ENCODE data around the gene ESAM.
A peak's percentile ranks its signal among the peaks of the same experiment; 100 is the strongest.

Gene ESAM

DNA sequence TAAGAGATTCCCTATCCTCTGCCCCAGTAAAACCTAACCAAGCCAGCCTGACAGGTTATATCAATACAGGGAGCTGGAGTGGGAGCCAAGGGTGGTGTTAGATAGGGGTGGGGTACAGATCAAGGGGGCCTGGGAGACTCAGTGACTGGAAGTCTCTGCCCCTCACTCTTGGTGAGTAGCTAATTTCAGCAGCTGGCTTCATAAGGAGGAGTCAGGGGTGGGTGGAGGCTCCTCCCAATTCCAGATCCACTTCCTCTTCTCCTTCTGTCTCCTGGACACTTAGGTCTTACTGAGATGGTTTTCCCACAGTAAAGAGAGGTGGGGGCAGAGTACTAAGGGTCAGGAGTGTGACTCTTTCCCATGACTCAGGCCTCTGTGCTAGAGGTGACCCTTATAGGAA is 8.9 kb downstream of the ESAM start:
- no peak for DNase-seq (ENCODE audit: low spot score)

DNA sequence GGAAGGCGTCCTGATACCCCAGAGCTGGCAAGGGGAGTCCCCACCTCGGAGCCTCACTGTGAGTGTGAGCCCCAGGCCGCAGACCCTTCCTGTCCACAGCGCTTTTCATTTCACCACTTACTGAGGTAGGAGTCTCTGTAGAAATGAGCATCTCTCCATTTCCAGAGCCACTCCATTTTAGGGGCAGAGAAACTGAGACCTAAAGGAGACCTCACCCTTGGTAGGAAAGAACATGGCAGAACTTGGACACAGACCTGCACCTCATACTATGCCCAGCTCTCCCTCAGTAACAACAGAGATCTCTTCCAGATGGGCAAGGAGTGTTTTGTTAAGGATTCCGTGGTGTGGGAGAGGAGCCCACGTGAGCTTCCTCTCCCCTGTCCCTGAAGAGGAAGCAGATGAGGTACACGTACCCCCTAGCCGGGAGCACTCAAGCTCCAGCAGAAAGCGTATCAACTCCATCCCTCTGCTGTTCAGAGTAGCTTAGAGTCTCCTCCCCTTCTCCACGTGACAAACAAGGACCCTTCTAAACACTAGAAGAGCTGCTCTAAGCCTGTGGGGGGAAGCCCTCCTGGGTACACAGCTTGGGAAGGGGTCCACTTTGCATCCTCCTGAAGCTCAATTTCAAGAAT is 9.5 kb downstream of the ESAM start:
- no peak for DNase-seq (ENCODE audit: low spot score)

DNA sequence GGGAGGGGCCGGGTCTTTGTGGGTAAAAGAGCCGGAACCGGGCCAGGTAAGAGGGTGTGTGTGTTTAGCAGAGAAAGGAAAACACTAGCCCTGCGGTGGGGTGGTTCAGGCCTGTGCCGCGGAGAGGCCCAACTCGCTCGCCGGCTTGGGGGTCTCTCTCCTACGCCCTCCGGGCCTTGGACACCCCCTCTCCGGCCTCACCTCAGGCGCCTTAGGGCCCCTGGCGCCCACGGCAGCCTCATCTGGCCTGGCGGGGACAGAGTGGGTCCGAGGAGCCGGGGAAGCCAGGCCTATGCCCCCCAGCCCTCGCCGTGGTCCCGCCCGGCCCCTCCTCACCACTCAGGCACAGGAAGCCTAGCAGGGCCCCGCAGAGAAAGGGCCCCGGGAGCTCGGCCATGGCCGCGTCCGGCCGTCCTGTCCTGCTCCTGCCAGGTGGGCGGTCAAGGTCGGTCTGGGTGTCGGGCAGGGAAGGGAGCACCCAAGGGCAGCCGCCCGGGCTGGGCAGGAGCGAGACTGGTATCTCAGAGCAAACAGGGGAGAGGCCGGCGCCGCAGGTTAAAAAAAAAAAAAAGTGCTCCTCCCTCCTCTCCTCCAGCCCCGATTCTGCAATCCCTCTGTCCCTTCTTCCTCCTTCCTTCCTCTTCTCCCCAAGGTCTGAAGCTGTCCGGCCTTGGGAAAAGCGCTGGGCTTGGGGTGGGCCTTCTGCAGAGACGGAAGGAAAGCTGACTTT is 10.2 kb downstream of the ESAM start, which contains the start of gene VSIG2:
TSS of gene VSIG2 (minus strand) at position 515 of the 730 bp plus-strand sequence. CDS start at position 397, 118 bp downstream.
- DNase-seq (ENCODE audit: low spot score): no peak

DNA sequence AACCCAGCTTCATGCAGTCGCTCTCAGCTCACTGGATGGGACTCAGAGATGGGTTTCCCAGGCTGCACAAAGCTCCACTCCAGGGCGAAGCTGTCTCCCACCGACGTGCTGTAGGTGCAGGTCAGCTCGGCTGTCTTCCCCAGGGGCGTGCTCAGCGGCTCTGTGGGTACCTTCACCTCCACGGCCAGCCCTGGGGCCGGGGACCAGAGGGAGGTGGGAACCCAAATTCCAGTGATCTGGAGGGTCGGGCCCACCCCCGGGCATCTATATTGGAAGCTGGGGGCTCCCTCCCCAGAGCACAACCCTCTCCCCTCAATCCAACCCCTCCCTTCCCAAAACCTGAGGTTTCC is 10.7 kb downstream of the ESAM start:
- DNase-seq (ENCODE audit: low spot score): no peak

DNA sequence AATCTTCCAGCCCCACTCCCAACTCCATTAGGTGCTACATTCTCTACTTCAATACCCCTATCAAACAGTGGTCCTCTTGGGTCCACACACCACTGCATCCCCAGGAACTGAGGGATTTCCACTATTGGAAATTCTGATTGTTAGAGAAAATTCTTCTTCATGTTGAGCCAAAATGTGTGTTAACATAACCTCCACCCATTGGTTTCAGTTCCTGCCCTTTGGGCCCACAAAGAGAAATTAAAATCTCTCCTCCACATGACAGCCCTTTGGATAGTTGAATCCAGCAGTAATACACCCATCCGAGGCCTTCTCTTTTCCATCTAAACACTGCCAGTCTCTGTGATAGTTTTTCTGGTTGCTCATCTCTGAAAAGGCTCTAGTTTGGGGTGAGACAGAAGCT is 12.2 kb downstream of the ESAM start:
- no peak for DNase-seq (ENCODE audit: low spot score)

DNA sequence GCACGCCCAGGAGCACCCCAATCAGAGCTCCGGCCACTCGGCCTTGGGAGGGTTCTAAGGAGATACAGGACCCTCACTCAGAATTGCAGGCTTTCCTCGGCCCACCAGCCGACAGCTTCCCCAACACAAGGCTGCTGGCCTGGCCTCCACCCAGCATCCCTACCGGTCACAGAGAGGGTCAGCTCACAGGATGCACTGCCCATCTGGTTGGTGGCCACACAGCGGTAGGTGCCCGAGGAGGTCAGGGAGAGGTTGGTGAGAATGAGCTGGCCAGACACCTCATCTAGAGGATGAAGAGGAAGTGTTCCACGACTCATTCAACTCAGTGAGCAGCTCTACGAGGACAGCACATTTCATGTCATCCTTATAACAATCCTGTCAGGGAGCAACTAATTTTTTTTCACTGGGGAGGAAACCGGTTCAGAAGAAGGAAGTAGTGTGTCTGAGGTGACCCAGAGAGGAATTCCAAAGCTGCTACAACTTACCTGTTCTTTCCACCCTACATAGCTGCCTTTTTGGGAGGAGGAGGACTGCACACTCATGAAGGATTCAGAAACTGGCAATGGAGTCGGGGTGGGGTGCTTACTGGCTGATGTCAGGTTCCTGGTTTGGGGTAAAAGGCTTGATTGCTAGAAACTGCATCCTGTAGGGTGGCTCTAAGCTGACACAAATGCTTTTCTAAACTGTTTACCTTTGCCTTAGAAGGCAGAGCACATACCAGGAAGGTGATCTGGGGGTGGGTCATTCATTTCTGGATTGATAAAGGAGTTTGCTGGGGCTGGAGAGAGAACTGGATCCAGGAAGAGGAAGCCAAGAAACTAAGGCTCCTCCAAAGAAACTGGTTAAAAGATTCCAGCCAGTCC is 13.4 kb downstream of the ESAM start:
- DNase-seq (ENCODE audit: low spot score): no peak

DNA sequence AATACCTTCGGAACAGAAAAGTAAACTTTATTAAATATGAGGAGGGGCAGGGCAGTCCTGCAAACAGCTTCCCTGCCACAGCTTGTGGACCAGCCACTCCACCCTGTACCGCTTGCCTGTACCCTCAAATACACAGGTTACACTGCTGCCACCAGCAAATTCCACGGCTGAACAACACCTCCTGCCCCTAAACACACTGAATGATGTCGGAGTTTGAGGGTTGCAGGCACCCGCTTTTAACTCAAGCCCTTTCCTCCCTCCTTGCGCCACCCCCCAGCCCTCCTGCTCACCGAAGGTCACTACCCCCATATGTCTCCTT is 14.0 kb downstream of the ESAM start:
- DNase-seq (ENCODE audit: low spot score): no peak

DNA sequence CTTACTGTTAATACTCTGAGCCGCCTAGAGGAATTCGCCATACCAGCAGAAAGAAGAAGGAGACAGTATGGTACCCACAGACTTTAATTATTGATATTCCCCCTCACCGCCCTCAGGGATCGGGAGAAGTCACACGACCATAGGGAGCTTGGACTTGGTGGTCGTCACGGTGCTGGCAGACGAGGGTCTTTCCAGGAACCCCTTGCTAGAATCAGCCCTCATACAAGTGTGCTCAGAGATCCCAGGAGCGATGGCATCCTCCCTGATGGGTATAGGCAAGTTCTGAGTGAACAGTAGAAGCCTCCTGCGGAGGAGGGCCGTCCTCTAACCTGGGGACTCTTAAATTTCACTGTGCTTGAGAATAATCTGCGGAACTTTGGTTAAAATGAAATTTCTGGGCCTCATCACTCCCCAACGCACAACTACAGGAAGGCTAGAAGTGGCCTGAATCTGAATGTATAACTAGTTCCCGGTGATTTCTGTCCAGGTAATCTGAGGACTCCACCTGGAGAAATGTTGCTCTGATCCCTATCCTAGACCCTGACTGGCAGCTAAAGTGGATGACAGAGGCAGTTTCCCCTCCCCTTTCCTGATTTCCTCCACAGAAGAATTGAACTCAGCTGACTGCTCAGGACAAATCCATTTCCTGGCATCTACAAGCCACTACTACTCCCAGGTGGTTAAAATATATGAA is 14.5 kb downstream of the ESAM start:
- no peak for DNase-seq (ENCODE audit: low spot score)

DNA sequence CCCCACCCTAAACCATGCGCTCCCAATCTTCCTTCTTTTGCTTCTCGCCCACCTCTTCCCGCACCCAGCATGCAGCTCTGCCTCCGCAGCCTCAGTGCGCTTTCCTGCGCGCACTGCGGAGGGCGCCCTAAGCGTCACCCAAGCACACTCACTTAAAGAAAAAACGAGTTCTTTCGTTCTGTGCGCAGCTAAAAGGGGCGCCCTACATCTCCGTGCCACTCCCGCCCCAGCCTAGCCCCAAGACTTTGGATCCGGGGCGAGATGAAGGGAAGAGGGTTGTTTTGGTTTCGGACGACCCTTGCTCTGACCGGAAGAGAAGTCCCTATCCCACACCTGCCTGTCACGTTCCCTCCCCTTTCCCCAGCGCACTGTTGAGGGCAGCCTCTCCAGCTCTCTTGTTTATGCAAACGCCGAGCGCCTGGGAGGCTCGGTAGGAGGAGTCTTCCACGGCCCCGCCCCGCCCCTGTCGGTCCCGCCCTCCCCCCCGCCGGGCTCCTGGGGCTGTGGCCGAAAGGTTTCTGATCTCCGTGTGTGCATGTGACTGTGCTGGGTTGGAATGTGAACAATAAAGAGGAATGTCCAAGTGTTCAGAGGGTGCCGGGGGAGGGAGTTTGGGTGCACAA is 15.4 kb downstream of the ESAM start:
- DNase-seq (ENCODE audit: low spot score): peak; percentile 94

DNA sequence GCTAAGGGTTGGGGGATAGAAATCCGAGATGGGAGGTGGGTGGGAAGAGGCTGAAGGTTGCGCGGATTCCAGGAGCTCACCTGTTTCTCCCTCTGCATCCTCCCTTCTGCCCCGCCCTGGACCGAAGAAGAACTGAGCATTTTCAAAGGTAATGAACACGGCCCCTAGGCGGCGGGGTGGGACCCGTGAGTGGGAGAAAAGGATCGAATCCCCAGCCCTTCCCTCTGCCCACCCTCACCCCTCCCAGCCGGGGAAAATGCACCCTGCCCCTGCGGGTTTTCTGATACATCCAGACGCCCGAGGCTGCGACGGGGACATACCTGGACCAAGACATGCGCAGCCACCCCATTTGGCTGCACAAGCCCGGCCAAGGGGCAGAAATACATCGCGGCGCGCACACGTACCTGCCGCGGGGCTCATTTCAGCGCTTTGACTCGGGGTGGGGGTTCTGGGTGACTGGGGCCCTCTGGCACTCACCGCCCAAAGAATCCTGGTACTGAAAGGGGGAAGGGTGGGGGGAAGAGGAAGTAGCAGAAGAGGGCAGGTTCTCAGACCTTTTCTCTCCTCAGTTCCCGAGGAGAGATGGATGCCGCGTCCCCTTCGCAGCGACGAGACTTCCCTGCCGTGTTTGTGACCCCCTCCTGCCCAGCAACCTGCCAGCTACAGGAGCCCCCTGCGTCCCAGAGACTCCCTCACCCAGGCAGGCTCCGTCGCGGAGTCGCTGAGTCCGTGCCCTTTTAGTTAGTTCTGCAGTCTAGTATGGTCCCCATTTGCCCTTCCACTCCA is 16.1 kb downstream of the ESAM start:
- peak; percentile 49 for DNase-seq (ENCODE audit: low spot score)

DNA sequence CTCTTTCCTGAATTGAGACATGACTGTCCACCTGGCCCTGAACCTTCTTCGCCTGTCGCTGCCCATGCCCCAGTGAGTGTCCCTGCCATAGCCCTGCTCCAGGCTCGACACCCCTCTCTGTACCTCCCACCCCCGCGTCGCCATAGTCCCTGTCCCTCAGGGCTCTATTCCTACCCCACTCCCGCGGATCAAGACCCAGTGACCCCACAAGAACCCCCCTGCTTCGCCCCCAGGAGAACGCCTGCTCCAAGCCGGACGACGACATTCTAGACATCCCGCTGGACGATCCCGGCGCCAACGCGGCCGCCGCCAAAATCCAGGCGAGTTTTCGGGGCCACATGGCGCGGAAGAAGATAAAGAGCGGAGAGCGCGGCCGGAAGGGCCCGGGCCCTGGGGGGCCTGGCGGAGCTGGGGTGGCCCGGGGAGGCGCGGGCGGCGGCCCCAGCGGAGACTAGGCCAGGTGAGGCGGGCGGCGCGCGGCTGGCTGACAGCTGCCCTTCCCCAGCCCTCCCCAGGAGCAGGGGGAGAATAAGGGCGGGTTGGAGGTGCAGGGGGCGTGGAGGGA is 16.7 kb downstream of the ESAM start:
- no peak for DNase-seq (ENCODE audit: low spot score)

DNA sequence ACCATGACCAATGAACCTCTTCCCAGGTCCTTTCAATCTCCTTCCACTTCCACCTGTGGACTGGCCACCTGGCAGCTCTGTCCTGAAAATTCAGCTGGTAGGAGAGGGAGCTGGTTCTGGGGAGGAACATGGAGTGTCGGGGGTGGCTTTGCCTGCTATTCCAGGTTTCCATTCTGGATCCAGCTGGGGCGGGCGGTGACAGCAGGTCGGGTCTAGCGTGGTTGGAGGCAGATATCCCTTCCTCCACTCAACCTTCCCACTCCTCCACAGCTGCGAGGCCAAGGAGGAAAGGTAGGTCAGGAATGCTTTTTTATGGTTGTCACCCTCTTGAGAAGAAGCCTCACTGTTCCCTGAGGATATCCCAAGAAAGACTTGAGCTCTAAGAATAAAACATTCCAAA is 19.0 kb downstream of the ESAM start:
- no peak for DNase-seq (ENCODE audit: low spot score)

DNA sequence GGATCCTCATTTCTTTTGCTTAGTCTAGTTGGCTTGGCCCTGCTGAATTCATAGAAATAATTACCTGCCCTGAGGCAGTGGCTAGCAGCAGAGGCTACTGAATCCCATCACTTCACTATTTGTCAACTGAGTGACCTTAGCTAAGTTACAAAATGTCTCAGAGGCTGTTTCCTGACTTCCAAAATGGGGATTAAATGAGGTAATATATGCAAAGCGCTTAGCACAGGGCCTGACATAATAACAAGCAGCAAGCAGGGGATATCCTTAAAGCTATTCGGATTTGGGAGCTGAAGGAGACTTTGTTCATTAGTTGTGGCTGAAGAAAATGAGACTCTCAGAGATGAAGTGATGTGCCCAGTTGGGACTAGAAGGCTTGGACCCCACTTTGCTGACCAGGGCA is 19.5 kb downstream of the ESAM start:
- DNase-seq (ENCODE audit: low spot score): no peak

DNA sequence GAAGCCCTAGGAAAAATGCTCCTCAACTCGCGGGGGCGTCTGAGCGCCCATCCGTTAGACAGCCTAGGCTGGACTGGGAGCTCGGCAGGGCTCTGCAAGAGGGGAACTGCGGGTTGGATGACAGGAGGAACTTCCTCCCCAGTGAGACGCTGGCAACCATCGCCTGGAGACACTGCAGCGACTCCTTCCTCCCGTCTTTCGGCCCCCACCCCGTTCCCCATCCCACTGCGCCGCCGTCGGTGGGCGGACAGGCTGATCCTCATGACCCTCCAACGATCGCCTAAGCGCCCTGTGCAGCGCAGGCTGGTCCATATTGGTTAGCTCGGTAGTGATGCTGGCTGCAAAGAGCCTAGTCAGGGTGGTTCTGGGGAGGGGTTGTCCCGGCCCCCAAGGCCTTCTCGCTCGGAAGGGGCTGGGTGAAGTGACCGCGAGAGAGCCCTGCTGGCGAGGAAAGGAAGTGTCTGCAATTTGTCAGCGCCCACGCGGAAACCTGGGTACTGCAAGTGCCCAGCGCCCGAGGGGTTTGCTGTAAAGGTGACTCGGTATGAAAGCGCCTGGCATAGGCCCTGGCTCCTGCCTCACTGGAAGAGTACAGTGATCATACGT is 21.7 kb downstream of the ESAM start:
- DNase-seq (ENCODE audit: low spot score): no peak

DNA sequence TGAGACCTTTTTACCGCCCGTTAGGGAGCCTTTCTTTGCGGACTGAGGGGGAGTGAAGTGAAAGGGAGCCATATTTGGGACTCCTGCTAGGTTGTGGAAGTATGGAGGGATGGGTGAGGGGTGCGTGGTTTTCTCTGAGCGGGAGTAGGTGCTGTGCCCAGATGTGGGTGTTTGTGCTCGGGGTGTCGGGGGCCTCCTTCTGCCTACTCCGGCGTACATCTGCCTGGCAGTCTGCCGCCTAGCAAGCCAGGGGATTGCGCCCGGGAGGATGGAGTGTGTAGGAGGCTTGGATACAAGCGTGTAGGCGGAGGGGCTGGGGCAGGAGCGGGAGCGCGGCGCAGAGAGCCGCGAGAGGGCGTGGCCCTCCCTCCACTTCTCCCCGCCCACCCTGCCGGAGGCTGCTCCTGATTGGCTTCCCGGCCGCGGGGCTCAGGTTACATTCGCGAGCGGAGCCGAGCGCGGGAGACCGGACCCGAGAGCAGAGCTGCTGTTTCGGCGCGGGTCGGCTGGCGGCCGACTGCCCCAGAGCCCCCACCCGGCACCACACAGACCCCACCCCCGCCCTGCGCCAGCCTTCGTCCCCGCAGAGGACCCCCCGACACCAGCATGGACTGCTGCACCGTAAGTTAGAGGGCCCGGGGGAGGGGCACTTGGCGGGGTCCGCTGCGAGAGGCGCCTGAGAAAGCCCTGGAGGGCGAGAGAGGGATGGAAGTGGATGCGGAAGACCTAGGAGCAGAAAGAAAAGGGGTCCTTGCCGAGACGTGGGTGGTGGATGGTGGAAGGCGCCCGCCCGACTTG is 22.4 kb downstream of the ESAM start, which contains the start of gene NRGN:
TSS of gene NRGN (plus strand) at position 464 of the 798 bp plus-strand sequence. CDS start at position 607, 143 bp downstream.
- DNase-seq (ENCODE audit: low spot score): peak; percentile 98

DNA sequence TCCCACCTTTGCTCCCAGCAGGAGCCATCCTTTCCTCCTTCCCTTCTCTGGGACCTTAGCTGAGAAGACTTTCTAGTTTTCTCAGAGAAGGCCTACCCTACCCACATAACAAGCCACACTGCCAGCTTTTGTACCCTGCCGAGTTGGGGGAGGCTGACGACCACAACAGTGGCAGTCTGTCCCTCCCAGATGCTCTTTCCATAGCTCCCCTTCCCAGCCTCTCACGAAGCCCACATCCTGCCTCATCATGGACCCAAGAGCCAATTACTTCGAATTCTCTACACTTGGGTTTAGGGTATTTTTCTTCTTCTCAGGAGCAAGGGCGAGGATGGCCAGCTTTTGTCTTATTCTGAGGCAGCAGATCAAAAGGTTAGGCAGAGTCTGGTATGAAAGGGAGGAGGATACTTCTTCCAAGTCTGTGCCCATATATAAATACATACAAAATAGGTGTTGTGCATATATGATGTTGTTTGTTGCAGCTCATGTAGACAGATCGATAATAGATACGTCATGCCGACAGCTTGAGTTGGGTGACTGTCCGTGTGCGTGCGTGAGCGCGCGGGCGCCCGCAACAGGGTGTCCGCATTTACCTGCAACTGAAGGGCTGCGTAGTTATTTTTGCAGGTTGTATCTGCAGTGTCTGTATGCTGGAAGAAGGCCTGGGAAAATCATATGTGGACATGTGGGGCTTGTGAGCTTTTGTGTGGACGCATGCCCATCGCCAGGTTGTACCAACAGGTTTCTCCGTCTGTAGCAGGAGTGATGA is 23.2 kb downstream of the ESAM start:
- DNase-seq (ENCODE audit: low spot score): no peak

DNA sequence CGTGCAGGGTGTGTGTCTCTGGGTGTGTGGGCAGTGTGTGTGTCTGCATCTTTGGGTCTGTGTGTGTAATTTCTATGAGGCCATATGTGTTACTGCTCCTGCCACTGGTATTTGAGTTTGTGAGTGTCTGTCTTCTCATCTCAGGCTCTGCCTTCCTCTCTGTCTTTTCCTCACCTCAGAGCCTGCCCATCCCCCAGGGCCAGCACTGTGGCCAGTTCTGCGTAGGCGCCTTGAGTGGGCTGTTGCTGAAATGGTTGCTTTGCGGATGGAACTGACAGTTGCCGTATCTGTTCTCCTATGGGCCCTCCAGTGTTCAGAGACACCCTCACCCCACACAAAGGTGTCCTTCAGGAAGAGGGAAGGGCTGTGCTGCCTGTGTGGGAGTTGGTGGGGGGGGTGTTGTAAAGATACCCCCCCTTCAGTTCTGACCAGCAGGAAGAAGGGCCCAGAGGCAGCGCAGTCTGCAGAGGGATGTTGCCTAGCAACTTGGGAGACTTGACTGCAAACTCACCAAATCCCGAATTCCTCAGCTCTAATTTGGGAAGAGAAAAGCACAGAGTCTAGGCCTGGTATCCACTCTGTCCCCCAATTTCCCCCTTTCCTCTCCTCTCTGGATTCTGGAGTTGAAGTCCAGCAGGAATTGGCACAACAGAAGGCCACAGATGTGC is 24.3 kb downstream of the ESAM start:
- DNase-seq (ENCODE audit: low spot score): no peak

DNA sequence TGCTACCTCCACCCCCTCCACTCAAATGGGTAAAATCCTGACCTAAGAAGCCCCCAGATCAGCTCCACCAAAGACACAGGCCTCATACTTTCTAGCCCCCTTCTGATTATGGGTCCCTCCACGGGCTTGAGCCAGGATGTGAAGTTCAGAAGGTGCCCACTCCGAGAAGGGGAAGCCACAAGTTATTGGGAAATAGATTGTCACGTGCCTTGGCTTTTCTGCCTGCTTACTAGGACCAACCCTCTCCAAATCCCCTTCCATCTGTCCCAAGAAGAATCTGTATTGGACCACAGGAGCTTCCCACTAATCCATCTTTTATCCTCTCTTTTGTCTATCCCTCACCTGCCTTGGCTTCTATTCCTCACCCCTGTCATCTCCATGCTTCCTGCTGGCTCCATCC is 25.4 kb downstream of the ESAM start:
- DNase-seq (ENCODE audit: low spot score): no peak

All from iPS-NIHi11 (cell line).